HFFc6 (cell line): Measurements from ENCODE around the gene FOXI1. TPM values are rescaled to one million over a fixed set of nuclear protein-coding genes. Genes with fewer than 3 reads are reported as not detected.
"Not testable (repeated sequence)": the region's sequence is repeated elsewhere in the genome, so short reads cannot be mapped to it uniquely, and the experiment has no call there.

Source experiments
- DNase-seq: peaks from one replicate; pipeline ENCODE4 v3.0.0-alpha.2; 2018
- H3K27ac Mint-ChIP-seq: 2 replicates; pipeline ENCODE4 v1.8.0; 2020; ENCODE audit warnings: mild to moderate bottlenecking, mixed read lengths
- H3K27me3 Mint-ChIP-seq: 2 replicates; pipeline ENCODE4 v1.8.0; 2021; ENCODE audit warnings: mild to moderate bottlenecking, moderate library complexity, mixed read lengths; ENCODE audit not compliant: insufficient read depth
- H3K36me3 Mint-ChIP-seq: 2 replicates; pipeline ENCODE4 v1.8.0; 2021; ENCODE audit warnings: low read depth, mixed read lengths
- H3K4me1 Mint-ChIP-seq: 2 replicates; pipeline ENCODE4 v1.8.0; 2020; ENCODE audit warnings: low read depth, mixed read lengths
- H3K4me3 Mint-ChIP-seq: 2 replicates; pipeline ENCODE4 v1.8.0; 2020; ENCODE audit warnings: mild to moderate bottlenecking, moderate library complexity, mixed read lengths
- H3K9me3 Mint-ChIP-seq: 2 replicates; pipeline ENCODE4 v1.8.0; 2020; ENCODE audit warnings: mild to moderate bottlenecking, mixed read lengths
- CTCF ChIP-seq: fragments of 200-600 bp; sonication (generic); IDR thresholded peaks from 2 replicates; pipeline ENCODE4 v1.5.0; 2021; ENCODE audit warnings: antibody characterized with exemption, mild to moderate bottlenecking
- total RNA-seq, 6 experiments: library from RNA; stranded (reverse); fragmentation: NEBNext Ultra II Directional; extraction: Animal tissue kit (Norgen Biotek cat#: 25700); gene quantifications; 2 replicates in 1 of 6; 3 replicates in 5 of 6; pipeline ENCODE4 v1.2.3, GENCODE V29; 2021

The FOXI1 gene
- total RNA-seq, 6 experiments from 2014 or later, result not detected

- DNase-seq, result no peak
- Mint-ChIP-seq H3K36me3 (no peaks in the 10 kb centered on the region), H3K4me1 (no peaks in the 10 kb centered on the region), H3K9me3 (no peaks in the 10 kb centered on the region), H3K27me3 (peaks cover 32% of the 10 kb centered on the region), H3K27ac (no peak overlapping the region), H3K4me3 (no peak overlapping the region)
- no peak for TF ChIP-seq CTCF
These were observed 24.8 kb upstream of the FOXI1 start for GRCh38 chr5:170080786-170081445.

GRCh38 chr5:170081616-170082015, 24.1 kb upstream of the FOXI1 start:
- Mint-ChIP-seq H3K27ac (no peak overlapping the region), H3K9me3 (no peaks in the 10 kb centered on the region), H3K27me3 (peaks cover 36% of the 10 kb centered on the region), H3K36me3 (no peaks in the 10 kb centered on the region), H3K4me3 (no peak overlapping the region), H3K4me1 (no peaks in the 10 kb centered on the region)
- no peak for DNase-seq
- TF ChIP-seq CTCF, result no peak

- Mint-ChIP-seq H3K27me3 (peaks cover 39% of the 10 kb centered on the region), H3K4me1 (no peaks in the 10 kb centered on the region), H3K9me3 (no peaks in the 10 kb centered on the region), H3K36me3 (no peaks in the 10 kb centered on the region), H3K27ac (no peak overlapping the region), H3K4me3 (no peak overlapping the region)
- no peak for DNase-seq
- TF ChIP-seq CTCF, result no peak
These were observed 23.0 kb upstream of the FOXI1 start for GRCh38 chr5:170082701-170083100.

- DNase-seq, result no peak
- no peak for TF ChIP-seq CTCF
- H3K36me3 Mint-ChIP-seq, result no peaks in the 10 kb centered on the region
- no peak overlapping the region for H3K4me3 Mint-ChIP-seq
- peaks cover 29% of the 10 kb centered on the region for H3K27me3 Mint-ChIP-seq
- H3K9me3 Mint-ChIP-seq, result no peaks in the 10 kb centered on the region
- H3K4me1 Mint-ChIP-seq, result no peaks in the 10 kb centered on the region
- no peak overlapping the region for H3K27ac Mint-ChIP-seq
These were observed 18.4 kb upstream of the FOXI1 start for GRCh38 chr5:170087168-170087817.

GRCh38 chr5:170092455-170093101, 13.1 kb upstream of the FOXI1 start:
- no peak overlapping the region for H3K27ac Mint-ChIP-seq
- peaks cover 14% of the 10 kb centered on the region for H3K4me1 Mint-ChIP-seq
- H3K9me3 Mint-ChIP-seq, result no peaks in the 10 kb centered on the region
- no peak for TF ChIP-seq CTCF
- no peaks in the 10 kb centered on the region for H3K36me3 Mint-ChIP-seq
- DNase-seq, result no peak
- H3K27me3 Mint-ChIP-seq, result peaks cover 15% of the 10 kb centered on the region
- H3K4me3 Mint-ChIP-seq, result no peak overlapping the region

GRCh38 chr5:170094329-170094728, 11.4 kb upstream of the FOXI1 start:
- H3K4me3 Mint-ChIP-seq, H3K27ac Mint-ChIP-seq, DNase-seq, H3K36me3 Mint-ChIP-seq, H3K9me3 Mint-ChIP-seq: not testable (repeated sequence)
- Mint-ChIP-seq H3K4me1 (peaks cover 19% of the 10 kb centered on the region), H3K27me3 (peaks cover 15% of the 10 kb centered on the region)
